WTC11 (cell line): ENCODE measurements around the gene TBRG1.

Source experiments
- AFF4 ChIP-seq: sonication (generic); formaldehyde crosslinking; IDR thresholded peaks from 2 replicates; pipeline ENCODE4 v1.8.1; 2023; ENCODE audit warnings: mild to moderate bottlenecking, missing genetic modification reagents, borderline replicate concordance
- ATF6 ChIP-seq: sonication (generic); formaldehyde crosslinking; IDR thresholded peaks from 2 replicates; pipeline ENCODE4 v1.8.1; 2023; ENCODE audit warnings: mild to moderate bottlenecking, missing genetic modification reagents
- CBFB ChIP-seq: sonication (generic); formaldehyde crosslinking; IDR thresholded peaks from 2 replicates; pipeline ENCODE4 v1.8.1; 2022; ENCODE audit warnings: mild to moderate bottlenecking, low read depth, missing genetic modification reagents
- CTCF ChIP-seq: fragments of 200-600 bp; IDR thresholded peaks from 2 replicates; pipeline ENCODE4 v1.8.0; 2022; ENCODE audit warnings: antibody characterized with exemption
- FOXP1 ChIP-seq: sonication (generic); formaldehyde crosslinking; IDR thresholded peaks from 2 replicates; pipeline ENCODE4 v1.8.0; 2022; ENCODE audit warnings: missing genetic modification reagents, mild to moderate bottlenecking, moderate library complexity, borderline replicate concordance
- RORB ChIP-seq: fragments of 250-450 bp; sonication (Bioruptor Pico); IDR thresholded peaks from 2 replicates; pipeline ENCODE4 v1.9.0; 2021; ENCODE audit warnings: mild to moderate bottlenecking
- SMAD3 ChIP-seq: sonication (generic); formaldehyde crosslinking; IDR thresholded peaks from 2 replicates; pipeline ENCODE4 v1.8.0; 2022; ENCODE audit warnings: missing genetic modification reagents, mild to moderate bottlenecking, borderline replicate concordance
- ZNF219 ChIP-seq: sonication (generic); formaldehyde crosslinking; IDR thresholded peaks from 2 replicates; pipeline ENCODE4 v1.8.0; 2023; ENCODE audit warnings: missing genetic modification reagents, mild to moderate bottlenecking, borderline replicate concordance

- TF ChIP-seq CTCF (no peak), AFF4 (CRISPR knock-in tag) (no peak), FOXP1 (CRISPR knock-in tag) (no peak), CBFB (CRISPR knock-in tag) (no peak), ATF6 (CRISPR knock-in tag) (no peak), RORB (CRISPR knock-in tag) (no peak), SMAD3 (CRISPR knock-in tag) (no peak), ZNF219 (CRISPR knock-in tag) (no peak)
These were observed 11.6 kb upstream of the TBRG1 start, which contains the start of gene PANX3 for GRCh38 chr11:124611064-124611463.
